Measurements from ENCODE around the gene HEPH. TPM values are rescaled to one million over a fixed set of nuclear protein-coding genes. Genes with fewer than 3 reads are reported as not detected.
"Not testable (repeated sequence)": the region's sequence is repeated elsewhere in the genome, so short reads cannot be mapped to it uniquely, and the experiment has no call there.

The HEPH gene, protein sequence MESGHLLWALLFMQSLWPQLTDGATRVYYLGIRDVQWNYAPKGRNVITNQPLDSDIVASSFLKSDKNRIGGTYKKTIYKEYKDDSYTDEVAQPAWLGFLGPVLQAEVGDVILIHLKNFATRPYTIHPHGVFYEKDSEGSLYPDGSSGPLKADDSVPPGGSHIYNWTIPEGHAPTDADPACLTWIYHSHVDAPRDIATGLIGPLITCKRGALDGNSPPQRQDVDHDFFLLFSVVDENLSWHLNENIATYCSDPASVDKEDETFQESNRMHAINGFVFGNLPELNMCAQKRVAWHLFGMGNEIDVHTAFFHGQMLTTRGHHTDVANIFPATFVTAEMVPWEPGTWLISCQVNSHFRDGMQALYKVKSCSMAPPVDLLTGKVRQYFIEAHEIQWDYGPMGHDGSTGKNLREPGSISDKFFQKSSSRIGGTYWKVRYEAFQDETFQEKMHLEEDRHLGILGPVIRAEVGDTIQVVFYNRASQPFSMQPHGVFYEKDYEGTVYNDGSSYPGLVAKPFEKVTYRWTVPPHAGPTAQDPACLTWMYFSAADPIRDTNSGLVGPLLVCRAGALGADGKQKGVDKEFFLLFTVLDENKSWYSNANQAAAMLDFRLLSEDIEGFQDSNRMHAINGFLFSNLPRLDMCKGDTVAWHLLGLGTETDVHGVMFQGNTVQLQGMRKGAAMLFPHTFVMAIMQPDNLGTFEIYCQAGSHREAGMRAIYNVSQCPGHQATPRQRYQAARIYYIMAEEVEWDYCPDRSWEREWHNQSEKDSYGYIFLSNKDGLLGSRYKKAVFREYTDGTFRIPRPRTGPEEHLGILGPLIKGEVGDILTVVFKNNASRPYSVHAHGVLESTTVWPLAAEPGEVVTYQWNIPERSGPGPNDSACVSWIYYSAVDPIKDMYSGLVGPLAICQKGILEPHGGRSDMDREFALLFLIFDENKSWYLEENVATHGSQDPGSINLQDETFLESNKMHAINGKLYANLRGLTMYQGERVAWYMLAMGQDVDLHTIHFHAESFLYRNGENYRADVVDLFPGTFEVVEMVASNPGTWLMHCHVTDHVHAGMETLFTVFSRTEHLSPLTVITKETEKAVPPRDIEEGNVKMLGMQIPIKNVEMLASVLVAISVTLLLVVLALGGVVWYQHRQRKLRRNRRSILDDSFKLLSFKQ
- polyA plus RNA-seq (2013, experiment 1 of 2) = 75.6 TPM
- 65.5 TPM for polyA plus RNA-seq (2013, experiment 2 of 2)

DNA sequence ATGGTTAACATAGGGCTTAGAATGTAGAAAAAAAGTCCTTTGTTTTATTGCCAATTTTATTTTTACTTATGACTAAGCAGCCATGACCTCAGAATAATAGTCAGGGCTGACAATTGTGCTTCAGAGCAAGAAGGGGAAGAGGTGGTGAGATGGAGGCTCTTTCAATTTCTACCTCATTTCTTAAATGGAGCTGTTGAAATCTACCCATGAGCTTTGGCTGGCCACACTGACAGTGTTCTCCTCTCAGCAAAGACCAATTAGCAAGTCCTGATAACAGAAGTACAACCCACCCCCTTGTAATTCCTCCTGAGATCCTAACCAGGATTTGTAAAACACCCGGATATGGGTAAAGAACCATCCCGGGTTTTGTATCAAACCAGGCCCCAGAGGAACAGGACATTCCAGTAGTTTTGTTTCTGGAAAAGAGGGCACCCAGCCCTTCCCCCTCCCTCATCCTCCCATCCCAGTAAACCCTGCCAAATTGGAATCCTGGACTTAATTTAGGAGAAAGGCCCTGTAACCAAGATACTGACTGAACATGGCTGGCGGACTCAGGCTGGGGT is at the start of gene HEPH:
HEPH (plus strand) TSS at position 399 of the 563 bp plus-strand sequence. CDS start 6,324 bp downstream, outside the sequence.
- H3K36me3 ChIP-seq (ENCODE audit: control insufficient read depth, insufficient read depth, low read length) = peaks cover 11% of the 10 kb centered on the region
- no peaks in the 10 kb centered on the region for H3K9me3 ChIP-seq (ENCODE audit: control insufficient read depth, low read length)
- no peaks in the 10 kb centered on the region for H3K4me1 ChIP-seq (ENCODE audit: control insufficient read depth, insufficient read depth, low read length, poor library complexity, severe bottlenecking)
- peak within 1 kb of the TSS; percentile 53 for H3K27ac ChIP-seq (ENCODE audit: low read depth, low read length, severe bottlenecking)
- H3K4me3 ChIP-seq (ENCODE audit: extremely low read depth, insufficient read depth, low read length, poor library complexity, severe bottlenecking) = peak within 1 kb of the TSS; percentile 58
- no CpG with 5 or more reads among the region's 3 CpGs for WGBS, 2 experiments (ENCODE audit: insufficient coverage in 2 of 2)

DNA sequence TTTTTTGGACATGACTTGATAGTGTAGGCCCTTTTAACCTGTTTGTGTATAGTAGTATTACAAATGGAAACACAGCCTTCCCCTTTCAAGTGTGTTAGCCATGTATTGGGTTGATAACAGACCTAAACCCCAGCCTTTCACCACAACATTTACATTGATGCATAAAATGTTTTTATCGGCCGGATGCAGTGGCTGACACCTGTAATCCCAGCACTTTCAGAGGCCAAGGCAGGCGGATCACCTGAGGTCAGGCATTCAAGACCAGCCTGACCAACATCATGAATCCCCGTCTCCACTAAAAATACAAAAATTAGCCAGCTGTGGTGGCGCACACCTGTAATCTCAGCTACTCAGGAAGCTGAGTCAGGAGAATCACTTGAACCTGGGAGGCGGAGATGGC is 45.3 kb upstream of the HEPH start:
- H3K4me3 ChIP-seq (ENCODE audit: extremely low read depth, insufficient read depth, low read length, poor library complexity, severe bottlenecking); H3K9me3 ChIP-seq (ENCODE audit: control insufficient read depth, low read length); H3K36me3 ChIP-seq (ENCODE audit: control insufficient read depth, insufficient read depth, low read length); H3K4me1 ChIP-seq (ENCODE audit: control insufficient read depth, insufficient read depth, low read length, poor library complexity, severe bottlenecking); H3K27ac ChIP-seq (ENCODE audit: low read depth, low read length, severe bottlenecking): not testable (repeated sequence)
- WGBS, 2 experiments (ENCODE audit: insufficient coverage in 2 of 2) = 83 to 85% methylated on average over 2 to 4 of the region's 6 CpGs

DNA sequence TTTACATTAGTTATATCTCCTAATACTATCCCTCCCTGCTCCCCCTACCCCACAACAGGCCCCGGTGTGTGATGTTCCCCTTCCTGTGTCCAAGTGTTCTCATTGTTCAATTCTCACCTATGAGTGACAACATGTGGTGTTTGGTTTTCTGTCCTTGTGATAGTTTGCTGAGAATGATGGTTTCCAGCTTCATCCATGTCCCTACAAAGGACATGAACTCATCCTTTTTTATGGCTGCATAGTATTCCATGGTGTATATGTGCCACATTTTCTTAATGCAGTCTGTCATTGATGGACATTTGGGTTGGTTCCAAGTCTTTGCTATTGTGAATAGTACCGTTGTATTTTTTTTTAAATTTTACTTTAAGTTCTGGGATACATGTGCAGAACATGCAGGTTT is 42.7 kb upstream of the HEPH start:
- H3K36me3 ChIP-seq (ENCODE audit: control insufficient read depth, insufficient read depth, low read length); H3K4me1 ChIP-seq (ENCODE audit: control insufficient read depth, insufficient read depth, low read length, poor library complexity, severe bottlenecking); H3K9me3 ChIP-seq (ENCODE audit: control insufficient read depth, low read length); H3K27ac ChIP-seq (ENCODE audit: low read depth, low read length, severe bottlenecking); H3K4me3 ChIP-seq (ENCODE audit: extremely low read depth, insufficient read depth, low read length, poor library complexity, severe bottlenecking): not testable (repeated sequence)
- no CpG with 5 or more reads among the region's 2 CpGs for WGBS, 2 experiments (ENCODE audit: insufficient coverage in 2 of 2)

DNA sequence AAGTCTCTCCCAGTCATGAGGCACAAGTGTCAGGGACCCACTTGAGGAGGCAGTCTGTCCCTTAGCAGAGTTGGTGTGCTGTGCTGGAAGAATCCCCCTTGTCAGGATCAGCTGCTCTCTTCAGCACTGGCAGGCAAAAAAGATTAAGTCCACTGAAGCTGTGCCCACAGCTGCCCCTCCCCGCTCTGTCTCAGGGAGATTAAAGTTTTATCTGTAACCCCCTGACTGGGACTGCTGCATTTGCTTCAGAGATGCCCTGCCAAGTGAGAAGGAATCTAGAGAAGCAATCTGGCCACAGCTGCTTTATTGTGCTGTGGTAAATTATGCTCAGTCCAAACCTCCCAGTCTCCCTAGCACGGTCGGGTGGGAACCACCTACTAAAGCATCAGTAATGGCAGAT is 37.4 kb upstream of the HEPH start:
- H3K36me3 ChIP-seq (ENCODE audit: control insufficient read depth, insufficient read depth, low read length) = no peaks in the 10 kb centered on the region
- no peaks in the 10 kb centered on the region for H3K9me3 ChIP-seq (ENCODE audit: control insufficient read depth, low read length)
- no CpG with 5 or more reads among the region's 3 CpGs for WGBS, 2 experiments (ENCODE audit: insufficient coverage in 2 of 2)
- H3K4me1 ChIP-seq (ENCODE audit: control insufficient read depth, insufficient read depth, low read length, poor library complexity, severe bottlenecking) = no peaks in the 10 kb centered on the region
- H3K4me3 ChIP-seq (ENCODE audit: extremely low read depth, insufficient read depth, low read length, poor library complexity, severe bottlenecking) = no peak overlapping the region
- H3K27ac ChIP-seq (ENCODE audit: low read depth, low read length, severe bottlenecking) = no peak overlapping the region

DNA sequence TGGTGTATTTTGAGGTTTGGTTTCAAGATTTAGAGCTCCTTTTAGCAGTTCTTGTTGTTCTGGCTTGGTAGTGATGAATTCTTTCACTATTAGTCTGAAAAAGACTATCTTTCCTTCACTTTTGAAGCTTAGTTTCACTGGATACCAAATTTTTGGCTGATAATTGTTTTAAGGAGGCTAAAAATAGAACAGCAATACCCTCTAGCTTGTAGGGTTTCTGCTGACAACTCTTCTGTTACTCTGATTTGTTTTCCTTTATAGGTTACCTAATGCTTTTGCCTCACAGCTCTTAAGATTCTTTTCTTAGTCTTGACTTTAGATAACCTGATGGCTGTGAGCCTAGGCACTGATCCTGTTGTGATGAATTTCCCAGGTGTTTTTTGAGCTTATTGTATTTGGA is 33.6 kb upstream of the HEPH start:
- no peak overlapping the region for H3K27ac ChIP-seq (ENCODE audit: low read depth, low read length, severe bottlenecking)
- H3K36me3 ChIP-seq (ENCODE audit: control insufficient read depth, insufficient read depth, low read length) = no peaks in the 10 kb centered on the region
- H3K4me1 ChIP-seq (ENCODE audit: control insufficient read depth, insufficient read depth, low read length, poor library complexity, severe bottlenecking) = no peaks in the 10 kb centered on the region
- H3K4me3 ChIP-seq (ENCODE audit: extremely low read depth, insufficient read depth, low read length, poor library complexity, severe bottlenecking) = no peak overlapping the region
- H3K9me3 ChIP-seq (ENCODE audit: control insufficient read depth, low read length) = no peaks in the 10 kb centered on the region

DNA sequence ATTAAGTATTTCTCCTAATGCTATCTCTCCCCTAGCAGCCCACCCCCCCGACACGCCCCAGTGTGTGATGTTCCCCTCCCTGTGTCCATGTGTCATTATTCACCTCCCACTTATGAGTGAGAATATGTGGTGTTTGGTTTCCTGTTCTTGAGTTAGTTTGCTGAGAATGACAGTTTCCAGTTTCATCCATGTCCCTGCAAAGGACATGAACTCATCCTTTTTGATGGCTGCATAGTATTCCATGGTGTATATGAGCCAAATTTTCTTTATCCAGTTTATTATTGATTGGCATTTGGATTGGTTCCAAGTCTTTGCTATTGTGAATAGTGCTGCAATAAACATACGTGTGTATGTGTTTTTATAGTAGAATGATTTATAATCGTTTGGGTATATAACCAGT is 28.8 kb upstream of the HEPH start:
- H3K4me1 ChIP-seq (ENCODE audit: control insufficient read depth, insufficient read depth, low read length, poor library complexity, severe bottlenecking); H3K36me3 ChIP-seq (ENCODE audit: control insufficient read depth, insufficient read depth, low read length); H3K9me3 ChIP-seq (ENCODE audit: control insufficient read depth, low read length); H3K4me3 ChIP-seq (ENCODE audit: extremely low read depth, insufficient read depth, low read length, poor library complexity, severe bottlenecking); H3K27ac ChIP-seq (ENCODE audit: low read depth, low read length, severe bottlenecking): not testable (repeated sequence)
- WGBS, 2 experiments (ENCODE audit: insufficient coverage in 2 of 2) = no CpG with 5 or more reads among the region's 4 CpGs

DNA sequence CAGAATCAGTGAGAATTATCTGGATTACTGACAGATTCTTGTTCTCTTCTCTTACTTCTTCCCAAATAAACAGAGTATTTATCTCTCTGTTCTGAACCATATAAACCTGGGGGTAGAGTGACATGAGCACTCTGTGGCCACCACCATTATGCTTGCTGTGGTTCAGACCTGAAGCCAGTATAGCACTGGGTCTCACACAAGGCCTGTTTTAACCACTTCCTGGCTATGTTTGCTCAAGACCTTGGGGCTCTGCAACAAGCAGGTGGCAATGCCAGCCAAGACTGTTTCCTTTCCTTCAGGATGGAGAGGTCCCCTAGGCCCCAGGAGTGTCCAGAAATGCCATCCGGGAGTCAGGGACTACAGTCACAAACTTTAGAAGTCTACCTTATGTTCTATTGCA is 21.7 kb upstream of the HEPH start:
- Histone ChIP-seq H3K4me1 (ENCODE audit: control insufficient read depth, insufficient read depth, low read length, poor library complexity, severe bottlenecking) (no peaks in the 10 kb centered on the region), H3K27ac (ENCODE audit: low read depth, low read length, severe bottlenecking) (no peak overlapping the region), H3K4me3 (ENCODE audit: extremely low read depth, insufficient read depth, low read length, poor library complexity, severe bottlenecking) (no peak overlapping the region), H3K9me3 (ENCODE audit: control insufficient read depth, low read length) (no peaks in the 10 kb centered on the region), H3K36me3 (ENCODE audit: control insufficient read depth, insufficient read depth, low read length) (no peaks in the 10 kb centered on the region)
- no CpG with 5 or more reads among the region's 1 CpG for WGBS, 2 experiments (ENCODE audit: insufficient coverage in 2 of 2)

DNA sequence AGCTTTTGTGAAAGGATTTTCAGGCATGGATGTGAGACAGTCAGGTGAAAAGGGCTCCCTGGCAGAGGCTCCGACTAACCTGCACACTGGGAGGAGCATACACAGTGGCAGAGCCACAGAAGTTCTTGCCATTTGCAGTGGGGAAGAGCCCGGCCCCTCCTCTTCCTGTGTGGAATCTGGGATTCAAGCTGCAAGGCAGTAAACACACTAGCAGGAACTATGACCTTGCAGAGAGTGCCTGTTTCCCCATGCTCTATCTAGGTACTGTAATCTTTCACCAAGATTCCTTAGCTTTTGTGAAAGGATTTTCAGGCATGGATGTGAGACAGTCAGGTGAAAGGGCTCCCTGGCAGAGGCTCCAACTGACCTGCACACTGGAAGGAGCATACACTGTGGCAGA is 19.8 kb upstream of the HEPH start:
- 100% methylated on average over 1 of the region's 2 CpGs for WGBS, 2 experiments (ENCODE audit: insufficient coverage in 2 of 2)
- Histone ChIP-seq H3K4me3 (ENCODE audit: extremely low read depth, insufficient read depth, low read length, poor library complexity, severe bottlenecking) (no peak overlapping the region), H3K27ac (ENCODE audit: low read depth, low read length, severe bottlenecking) (no peak overlapping the region), H3K9me3 (ENCODE audit: control insufficient read depth, low read length) (no peaks in the 10 kb centered on the region), H3K36me3 (ENCODE audit: control insufficient read depth, insufficient read depth, low read length) (no peaks in the 10 kb centered on the region), H3K4me1 (ENCODE audit: control insufficient read depth, insufficient read depth, low read length, poor library complexity, severe bottlenecking) (no peaks in the 10 kb centered on the region)

DNA sequence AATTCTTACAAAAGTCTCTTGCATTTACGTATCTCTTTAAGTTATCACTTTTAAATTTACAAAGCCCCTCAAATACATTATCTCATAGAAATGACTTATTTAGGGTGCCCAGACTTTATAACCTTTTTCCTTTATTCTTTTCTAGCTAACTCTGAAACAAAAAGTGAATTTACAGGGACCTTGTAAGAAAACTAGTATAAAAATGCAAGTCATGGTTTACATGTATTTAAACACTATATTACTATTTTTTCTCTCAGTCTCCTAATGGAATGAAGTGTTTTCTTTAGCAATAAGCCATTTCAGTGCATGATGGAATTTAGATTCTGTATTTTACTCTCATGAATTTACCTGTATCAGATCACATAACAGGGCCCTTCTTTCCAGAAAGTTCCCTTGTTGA is 14.5 kb upstream of the HEPH start:
- no CpG with 5 or more reads among the region's 1 CpG for WGBS, 2 experiments (ENCODE audit: insufficient coverage in 2 of 2)
- Histone ChIP-seq H3K36me3 (ENCODE audit: control insufficient read depth, insufficient read depth, low read length) (no peaks in the 10 kb centered on the region), H3K27ac (ENCODE audit: low read depth, low read length, severe bottlenecking) (no peak overlapping the region), H3K9me3 (ENCODE audit: control insufficient read depth, low read length) (no peaks in the 10 kb centered on the region), H3K4me1 (ENCODE audit: control insufficient read depth, insufficient read depth, low read length, poor library complexity, severe bottlenecking) (peaks cover 6% of the 10 kb centered on the region), H3K4me3 (ENCODE audit: extremely low read depth, insufficient read depth, low read length, poor library complexity, severe bottlenecking) (no peak overlapping the region)

DNA sequence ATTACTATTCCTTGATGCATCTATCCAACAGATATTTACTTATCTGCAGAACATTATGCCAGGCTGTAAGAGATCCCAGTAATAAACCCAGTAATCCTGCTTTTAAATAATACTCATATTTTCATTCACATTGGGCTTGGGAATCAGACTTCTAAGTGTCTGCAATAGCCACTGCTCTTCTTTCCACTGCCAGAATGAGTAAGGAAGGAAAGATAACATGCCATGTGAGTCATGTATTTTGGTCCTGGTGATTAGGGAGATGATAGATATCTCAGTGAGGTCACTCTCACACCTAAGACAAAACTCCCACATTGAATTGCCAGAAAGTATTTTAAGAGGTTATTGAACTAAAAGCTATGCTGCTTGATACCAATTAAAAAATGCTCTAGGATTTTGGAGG is 13.9 kb upstream of the HEPH start:
- Histone ChIP-seq H3K27ac (ENCODE audit: low read depth, low read length, severe bottlenecking) (no peak overlapping the region), H3K36me3 (ENCODE audit: control insufficient read depth, insufficient read depth, low read length) (no peaks in the 10 kb centered on the region), H3K9me3 (ENCODE audit: control insufficient read depth, low read length) (no peaks in the 10 kb centered on the region), H3K4me1 (ENCODE audit: control insufficient read depth, insufficient read depth, low read length, poor library complexity, severe bottlenecking) (peaks cover 6% of the 10 kb centered on the region), H3K4me3 (ENCODE audit: extremely low read depth, insufficient read depth, low read length, poor library complexity, severe bottlenecking) (no peak overlapping the region)

All from mesodermal cell (in vitro differentiated cells).